ENCODE data around the gene REEP1. TPM values are rescaled to one million over a fixed set of nuclear protein-coding genes. Genes with fewer than 3 reads are reported as not detected.
A peak's percentile ranks its signal among the peaks of the same experiment; 100 is the strongest.

Gene REEP1, protein sequence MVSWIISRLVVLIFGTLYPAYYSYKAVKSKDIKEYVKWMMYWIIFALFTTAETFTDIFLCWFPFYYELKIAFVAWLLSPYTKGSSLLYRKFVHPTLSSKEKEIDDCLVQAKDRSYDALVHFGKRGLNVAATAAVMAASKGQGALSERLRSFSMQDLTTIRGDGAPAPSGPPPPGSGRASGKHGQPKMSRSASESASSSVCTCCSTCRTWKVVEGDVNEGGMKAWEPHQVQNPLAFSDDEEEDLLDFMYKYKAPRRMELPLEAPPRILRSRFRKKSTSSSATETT
- total RNA-seq = 1 to 10 TPM in 2 of 6 experiments, under 1 TPM in 4; 0.61 to 1.8 (median 0.85) TPM
- long read RNA-seq = 0 reads

DNA sequence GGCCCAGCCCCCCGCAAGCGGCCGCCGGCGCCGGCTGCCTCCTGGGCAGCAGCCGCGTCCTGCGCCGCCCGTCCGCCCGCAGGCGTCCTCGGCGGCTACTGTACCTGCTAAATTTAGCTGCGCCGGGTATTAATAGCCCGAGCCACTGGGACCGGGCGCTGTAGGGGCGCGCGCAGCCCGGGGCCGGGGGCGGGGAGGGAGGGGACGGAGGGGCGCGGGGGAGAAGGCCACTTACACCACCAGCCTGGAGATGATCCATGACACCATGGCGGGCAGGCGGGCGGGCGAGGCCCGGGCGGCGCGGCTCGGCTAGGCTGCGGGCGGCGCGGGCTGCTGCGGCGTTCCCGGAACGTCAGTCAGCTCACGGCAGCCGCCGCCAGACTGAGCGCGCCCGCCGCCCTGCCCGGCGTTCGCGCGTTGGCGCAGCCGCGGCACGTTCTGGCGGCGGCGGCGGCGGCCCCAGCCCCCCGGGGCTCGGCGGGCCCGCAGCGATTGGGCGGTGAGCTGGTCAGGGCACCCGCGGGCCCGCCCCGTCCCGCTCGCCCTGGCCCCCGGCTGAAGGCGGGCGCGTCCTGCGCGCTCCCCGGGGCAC is at the start of gene REEP1:
REEP1 (minus strand) TSS at position 383 of the 592 bp plus-strand sequence; CDS start at position 267, 116 bp downstream.
- intact Hi-C loops (cut with DNase I) = no loop called here
- WGBS (ENCODE audit: insufficient coverage, low coverage, low lambda C conversion rate, missing lambda C conversion rate) = no CpG with 5 or more reads among the region's 87 CpGs
- peak; percentile 56 to 70 (median 62) for ATAC-seq
- Histone ChIP-seq H3K36me3 (no peaks in the 10 kb centered on the region), H3K27me3 (no peaks in the 10 kb centered on the region), H3K4me3 (peak within 1 kb of the TSS; percentile 34 to 52 (median 37)), H3K9me3 (no peaks in the 10 kb centered on the region), H3K4me1 (peaks cover 0 to 5% (median 0%) of the 10 kb centered on the region in 4 donors), H3K27ac (no peak within 1 kb of the TSS)
- DNase-seq = peak in 1 of 3 donors; percentile 22
- TF ChIP-seq POLR2A (IDR thresholded peaks at IDR 0.05) = no peak
- TF ChIP-seq, protein P1, sequence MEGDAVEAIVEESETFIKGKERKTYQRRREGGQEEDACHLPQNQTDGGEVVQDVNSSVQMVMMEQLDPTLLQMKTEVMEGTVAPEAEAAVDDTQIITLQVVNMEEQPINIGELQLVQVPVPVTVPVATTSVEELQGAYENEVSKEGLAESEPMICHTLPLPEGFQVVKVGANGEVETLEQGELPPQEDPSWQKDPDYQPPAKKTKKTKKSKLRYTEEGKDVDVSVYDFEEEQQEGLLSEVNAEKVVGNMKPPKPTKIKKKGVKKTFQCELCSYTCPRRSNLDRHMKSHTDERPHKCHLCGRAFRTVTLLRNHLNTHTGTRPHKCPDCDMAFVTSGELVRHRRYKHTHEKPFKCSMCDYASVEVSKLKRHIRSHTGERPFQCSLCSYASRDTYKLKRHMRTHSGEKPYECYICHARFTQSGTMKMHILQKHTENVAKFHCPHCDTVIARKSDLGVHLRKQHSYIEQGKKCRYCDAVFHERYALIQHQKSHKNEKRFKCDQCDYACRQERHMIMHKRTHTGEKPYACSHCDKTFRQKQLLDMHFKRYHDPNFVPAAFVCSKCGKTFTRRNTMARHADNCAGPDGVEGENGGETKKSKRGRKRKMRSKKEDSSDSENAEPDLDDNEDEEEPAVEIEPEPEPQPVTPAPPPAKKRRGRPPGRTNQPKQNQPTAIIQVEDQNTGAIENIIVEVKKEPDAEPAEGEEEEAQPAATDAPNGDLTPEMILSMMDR (IDR thresholded peaks at IDR 0.05) = no peak

DNA sequence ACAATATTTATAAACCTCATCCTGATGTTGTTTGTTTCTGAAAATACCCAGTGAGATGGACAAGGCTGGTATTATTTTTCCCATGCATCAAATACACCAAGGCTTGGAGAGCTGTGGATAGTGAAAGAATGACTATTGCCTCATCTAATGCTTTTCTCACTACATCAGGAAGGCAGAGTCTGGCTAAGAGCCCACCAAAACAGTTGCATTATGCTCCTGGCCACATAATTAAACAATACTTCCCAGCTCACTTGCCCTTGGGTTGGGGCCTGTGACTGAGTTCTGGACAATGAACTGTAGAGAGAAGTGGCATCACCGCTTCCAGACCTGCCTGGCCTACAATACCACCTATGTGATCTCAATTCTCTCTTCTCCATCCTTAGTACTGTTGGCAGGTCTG is 46.4 kb upstream of the REEP1 start:
- H3K36me3 ChIP-seq = no peaks in the 10 kb centered on the region
- no peak for TF ChIP-seq POLR2A (IDR thresholded peaks at IDR 0.05)
- H3K4me1 ChIP-seq = no peaks in the 10 kb centered on the region
- H3K27me3 ChIP-seq = no peaks in the 10 kb centered on the region
- no peak overlapping the region for H3K27ac ChIP-seq
- WGBS (ENCODE audit: insufficient coverage, low coverage, low lambda C conversion rate, missing lambda C conversion rate) = 0% methylated on average over 1 of the region's 1 CpG
- no peak for DNase-seq
- ATAC-seq = no peak
- H3K4me3 ChIP-seq = no peak overlapping the region
- intact Hi-C loops (cut with DNase I) = no loop called here
- H3K9me3 ChIP-seq = no peaks in the 10 kb centered on the region

DNA sequence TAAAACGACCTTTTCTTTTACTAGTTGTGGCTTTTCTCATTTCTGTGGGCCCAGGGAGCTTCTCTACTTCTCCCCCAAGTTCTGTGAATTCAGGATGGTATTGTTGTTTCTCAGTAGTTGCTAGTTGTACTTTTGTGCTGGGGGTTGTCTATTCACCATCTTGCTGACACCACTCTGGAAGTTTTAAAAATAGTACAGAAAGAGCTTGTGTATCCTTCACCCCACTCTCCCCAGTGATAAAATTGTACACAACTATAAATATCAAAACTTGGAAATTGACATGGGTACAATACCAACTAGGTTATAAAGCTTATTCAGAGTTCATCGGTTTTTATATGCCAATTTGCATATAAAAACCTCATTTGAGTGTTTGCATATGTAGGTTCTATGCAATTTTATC is 45.3 kb upstream of the REEP1 start:
- no peak for ATAC-seq
- Histone ChIP-seq H3K9me3 (no peaks in the 10 kb centered on the region), H3K4me1 (no peaks in the 10 kb centered on the region), H3K27me3 (no peaks in the 10 kb centered on the region), H3K4me3 (no peak overlapping the region), H3K36me3 (no peaks in the 10 kb centered on the region), H3K27ac (no peak overlapping the region)
- TF ChIP-seq, protein P1 (IDR thresholded peaks at IDR 0.05) = no peak
- TF ChIP-seq POLR2A (IDR thresholded peaks at IDR 0.05) = no peak
- no peak for DNase-seq
- intact Hi-C loops (cut with DNase I) = no loop called here
- 49% methylated on average over 2 of the region's 2 CpGs for WGBS (ENCODE audit: insufficient coverage, low coverage, low lambda C conversion rate, missing lambda C conversion rate)

DNA sequence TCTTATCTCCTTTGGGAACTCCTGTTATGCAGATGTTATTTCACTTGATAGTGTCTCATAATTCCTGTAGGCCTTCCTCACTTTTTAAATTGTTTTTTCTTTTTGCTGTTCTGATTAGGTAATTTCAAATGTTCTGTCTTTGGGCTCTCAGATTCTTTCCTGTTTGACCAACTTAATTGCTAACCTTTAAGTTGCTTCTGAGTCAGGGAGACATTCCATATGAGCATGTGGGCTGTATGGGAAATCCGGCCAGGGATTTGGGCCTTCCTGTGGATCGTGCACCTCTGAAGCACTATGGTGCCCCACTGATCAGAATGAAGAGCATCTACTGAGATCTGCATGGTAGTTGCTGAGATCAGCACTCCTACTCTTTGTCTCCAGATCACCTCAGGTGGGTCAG is 44.7 kb upstream of the REEP1 start:
- Histone ChIP-seq H3K4me3 (no peak overlapping the region), H3K27ac (no peak overlapping the region), H3K4me1 (no peaks in the 10 kb centered on the region), H3K27me3 (no peaks in the 10 kb centered on the region), H3K9me3 (no peaks in the 10 kb centered on the region), H3K36me3 (no peaks in the 10 kb centered on the region)
- intact Hi-C loops (cut with DNase I) = no loop called here
- ATAC-seq = no peak
- WGBS (ENCODE audit: insufficient coverage, low coverage, low lambda C conversion rate, missing lambda C conversion rate) = 100% methylated on average over 2 of the region's 2 CpGs
- no peak for TF ChIP-seq POLR2A (IDR thresholded peaks at IDR 0.05)
- TF ChIP-seq, protein P1 (IDR thresholded peaks at IDR 0.05) = no peak
- no peak for DNase-seq

DNA sequence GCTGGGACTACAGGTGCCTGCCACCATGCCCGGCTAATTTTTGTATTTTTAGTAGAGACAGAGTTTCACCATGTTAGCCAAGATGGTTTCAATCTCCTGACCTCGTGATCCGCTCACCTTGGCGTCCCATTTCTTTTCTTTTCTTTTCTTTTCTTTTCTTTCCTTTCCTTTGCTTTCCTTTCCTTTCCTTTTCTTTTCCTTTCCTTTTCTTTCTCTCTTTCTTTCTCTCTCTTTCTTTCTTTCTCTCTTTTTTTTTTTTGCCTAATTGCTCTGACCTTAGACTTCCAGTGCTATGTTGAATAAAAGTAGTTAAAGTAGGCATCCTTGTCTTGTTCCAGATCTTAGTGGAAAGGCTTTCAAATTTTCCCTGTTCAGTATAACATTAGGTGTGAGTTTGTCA is 41.0 kb upstream of the REEP1 start:
- H3K36me3 ChIP-seq = no peaks in the 10 kb centered on the region
- intact Hi-C loops (cut with DNase I) = no loop called here

More for the DNA sequence above, 41.0 kb upstream of the REEP1 start:
- no peak for ATAC-seq
- Histone ChIP-seq H3K4me3 (no peak overlapping the region), H3K4me1 (no peaks in the 10 kb centered on the region), H3K9me3 (no peaks in the 10 kb centered on the region), H3K27ac (no peak overlapping the region), H3K27me3 (no peaks in the 10 kb centered on the region)
- DNase-seq = no peak
- whole genome bisulfite sequencing (ENCODE audit: insufficient coverage, low coverage, low lambda C conversion rate, missing lambda C conversion rate) = 100% methylated on average over 1 of the region's 4 CpGs
- TF ChIP-seq, protein P1 (IDR thresholded peaks at IDR 0.05) = no peak
- no peak for TF ChIP-seq POLR2A (IDR thresholded peaks at IDR 0.05)
